CD4-positive, alpha-beta T cell treated with Interleukin-15 for 1 hour (primary cell): ENCODE data around the gene MAML2.
A peak's percentile ranks its signal among the peaks of the same experiment; 100 is the strongest.

Experiments used
- DNase-seq: peaks from one replicate; pipeline ENCODE4 v3.0.0-alpha.2; 2020

Gene MAML2

DNA sequence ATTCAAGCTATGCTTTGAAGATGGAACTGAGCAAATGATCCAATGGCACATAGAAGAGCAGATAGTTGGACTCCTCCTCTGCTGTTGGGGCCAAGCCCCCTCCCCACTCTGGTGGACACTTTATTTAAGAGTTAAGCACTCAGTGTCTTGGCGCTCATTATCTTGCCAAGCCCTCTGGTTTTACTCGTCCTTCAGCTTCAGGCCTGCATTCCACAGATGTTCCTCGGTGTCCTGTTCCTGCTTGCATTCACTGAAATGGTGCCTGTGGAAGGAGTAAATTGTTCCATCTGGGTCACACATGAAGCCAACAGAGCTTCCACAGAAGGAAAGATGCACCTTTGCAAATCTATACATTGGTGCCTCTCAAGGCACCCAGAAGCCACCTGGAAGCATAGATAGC is 26.1 kb downstream of the MAML2 start:
- no peak for DNase-seq

DNA sequence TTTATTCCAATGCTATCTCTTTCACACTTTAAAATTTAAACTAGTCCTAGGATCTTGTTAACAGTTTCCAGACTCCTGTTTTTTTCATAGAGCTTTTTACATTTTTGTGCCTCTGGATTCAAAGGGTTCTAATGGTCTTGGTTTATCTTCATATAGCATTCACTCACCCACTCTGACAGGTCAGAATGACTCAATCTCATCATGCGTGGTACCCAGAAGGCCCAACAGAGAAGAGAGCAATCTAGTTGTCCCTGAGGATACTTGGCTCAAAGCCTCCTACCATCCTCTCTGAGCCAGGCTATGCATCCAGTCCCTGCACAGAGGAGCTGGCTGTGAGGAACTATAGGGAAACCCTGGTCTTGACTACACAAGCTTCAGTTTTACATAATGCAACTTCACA is 27.5 kb downstream of the MAML2 start:
- DNase-seq, result no peak

DNA sequence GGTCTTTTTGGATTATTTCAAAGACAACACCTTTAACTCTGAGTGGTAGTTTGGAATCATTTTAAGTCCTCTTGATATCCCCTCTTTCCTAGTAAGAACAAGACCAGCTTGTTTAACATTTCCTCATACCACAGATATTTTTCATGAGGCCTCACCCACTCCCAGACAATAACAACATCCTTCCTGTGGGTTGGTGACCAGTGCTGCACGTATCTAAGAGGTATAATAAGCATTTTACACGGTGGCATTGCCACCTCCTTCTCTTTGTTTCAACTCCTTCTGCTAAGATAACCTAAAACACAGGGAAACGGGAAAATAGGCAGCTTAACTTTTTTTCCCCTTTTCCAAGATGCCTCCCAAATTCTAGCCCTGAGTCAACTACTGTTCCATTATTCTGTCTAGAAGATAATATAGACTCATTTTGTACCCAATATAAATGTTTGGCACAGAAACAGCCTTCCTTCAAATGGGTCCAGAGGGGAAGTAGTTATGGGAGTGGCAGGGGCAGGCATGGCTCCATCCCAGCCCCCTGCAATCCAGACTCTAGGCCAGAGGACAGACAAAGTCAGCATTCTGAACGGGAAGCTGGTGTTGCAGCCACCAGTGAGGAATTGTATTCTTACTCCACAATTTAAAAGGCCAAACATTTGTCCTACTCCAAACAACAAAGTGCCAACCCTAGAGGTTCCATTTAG is 28.5 kb downstream of the MAML2 start:
- no peak for DNase-seq

DNA sequence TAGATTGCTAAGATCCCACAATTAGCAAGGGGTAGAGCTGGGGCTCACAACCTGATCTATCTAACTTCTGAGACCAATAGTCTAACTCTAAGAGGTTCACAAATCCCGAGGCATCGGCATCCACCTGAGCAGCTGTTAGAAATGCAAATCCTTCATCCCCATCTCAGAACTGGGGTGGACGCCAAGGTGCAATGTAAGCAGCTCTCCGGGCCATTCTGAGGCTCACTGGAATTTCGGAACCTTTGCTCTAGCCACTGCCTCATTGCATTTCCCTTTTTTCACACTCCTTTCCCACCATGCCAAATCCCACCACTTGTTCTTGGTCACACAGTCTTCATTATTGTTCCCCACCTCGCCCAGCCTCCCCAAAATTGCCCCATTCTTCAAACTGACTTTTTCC is 29.8 kb downstream of the MAML2 start:
- DNase-seq, result no peak

DNA sequence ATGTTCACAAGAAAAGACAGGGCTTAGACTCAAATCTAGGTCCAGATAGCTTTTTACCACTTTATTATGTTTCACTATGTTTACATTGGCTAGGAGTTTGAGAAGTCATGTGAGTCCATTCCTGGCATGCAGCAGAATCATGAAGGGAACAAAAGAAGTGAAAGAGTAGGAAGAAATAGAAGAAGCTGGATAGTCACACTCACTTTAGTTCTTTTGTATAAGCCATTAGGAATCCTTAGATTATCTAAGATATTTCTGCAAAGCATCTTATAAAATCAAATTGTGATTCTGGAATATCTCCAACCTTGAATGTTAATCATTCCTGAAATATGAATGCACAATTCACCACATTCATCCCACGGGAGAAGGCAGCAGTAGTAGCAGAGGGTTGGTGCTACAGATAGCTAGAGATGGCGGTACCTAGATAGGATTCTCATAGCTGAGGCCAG is 31.9 kb downstream of the MAML2 start:
- no peak for DNase-seq

DNA sequence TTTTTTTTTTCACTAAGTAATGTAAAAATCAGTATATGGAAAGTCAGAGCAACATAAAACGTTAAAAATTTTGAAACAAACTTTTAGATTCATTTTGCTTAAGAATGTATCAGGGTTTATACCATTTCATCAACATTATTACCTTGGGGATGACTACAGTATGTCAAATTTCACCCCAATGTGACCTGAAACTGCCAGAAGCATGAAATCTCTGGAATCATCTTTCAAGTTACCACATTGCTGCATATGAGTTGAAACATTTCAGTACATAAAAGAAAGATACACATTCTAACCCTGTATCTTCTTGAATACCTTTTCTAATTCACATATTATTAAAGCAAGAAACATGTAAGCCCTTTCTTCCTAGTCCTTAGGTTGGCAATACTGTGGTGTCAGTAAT is 32.8 kb downstream of the MAML2 start:
- no peak for DNase-seq

DNA sequence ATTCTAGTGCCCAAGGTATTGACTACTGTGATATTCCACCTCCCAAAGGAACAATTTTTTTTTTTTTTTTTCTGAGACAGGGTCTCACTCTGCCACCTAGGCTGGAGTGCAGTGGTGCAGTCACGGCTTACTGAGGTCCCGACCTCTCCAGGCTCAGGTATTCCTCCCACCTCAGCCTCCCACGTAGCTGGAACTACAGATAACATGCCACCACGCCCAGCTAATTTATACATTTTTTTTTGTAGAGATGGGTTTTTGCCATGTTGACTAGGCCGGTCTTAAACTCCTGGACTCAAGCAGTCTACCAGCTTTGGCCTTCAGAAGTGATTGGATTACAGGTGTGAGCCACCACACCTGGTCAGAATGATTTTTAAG is 33.4 kb downstream of the MAML2 start:
- DNase-seq, result no peak

DNA sequence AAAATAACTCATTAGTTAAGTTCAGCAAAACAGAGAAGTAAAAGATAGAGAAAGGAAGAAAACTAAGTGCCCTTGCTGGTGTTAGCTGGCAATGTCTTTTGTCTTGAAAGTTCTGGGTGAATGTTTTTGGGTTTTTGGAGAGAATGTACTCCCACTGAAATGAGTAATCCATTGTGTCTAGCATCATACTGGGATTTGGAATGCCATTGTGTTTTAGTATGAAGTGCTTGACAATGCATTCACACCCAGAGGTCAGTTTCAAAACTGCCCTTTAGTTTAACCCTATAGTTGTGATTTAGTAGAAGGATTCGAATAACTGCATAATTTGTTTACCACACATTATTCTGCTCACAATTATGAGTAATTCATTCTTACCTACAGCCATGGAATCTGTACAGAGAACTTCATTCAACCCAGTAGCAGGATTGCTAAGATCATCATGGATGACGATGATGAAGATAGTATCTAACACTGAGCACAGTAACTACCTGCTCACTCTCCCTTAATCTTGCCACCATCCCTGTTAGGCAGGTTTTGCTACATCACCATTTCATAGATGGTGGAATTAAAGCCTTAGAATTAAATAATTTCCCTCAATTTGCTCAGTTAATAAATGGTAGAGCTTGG is 33.9 kb downstream of the MAML2 start:
- no peak for DNase-seq

DNA sequence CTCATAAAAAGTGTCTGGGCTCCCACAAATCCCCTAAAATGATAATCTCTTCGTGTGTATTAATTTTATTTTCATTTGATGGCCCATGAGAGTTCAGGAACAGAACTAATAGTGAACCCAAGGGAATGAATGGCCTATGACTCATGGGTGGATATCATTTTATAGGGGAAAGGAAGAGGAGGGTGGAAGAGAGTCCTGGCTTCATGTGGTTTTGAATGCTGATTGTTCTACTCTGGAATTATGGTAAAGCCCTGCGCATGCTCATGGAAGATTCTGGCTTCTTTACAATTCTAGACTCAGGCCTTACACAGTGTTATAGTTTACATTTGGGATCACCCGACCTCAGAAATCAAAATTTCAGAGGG is 35.2 kb downstream of the MAML2 start:
- no peak for DNase-seq

DNA sequence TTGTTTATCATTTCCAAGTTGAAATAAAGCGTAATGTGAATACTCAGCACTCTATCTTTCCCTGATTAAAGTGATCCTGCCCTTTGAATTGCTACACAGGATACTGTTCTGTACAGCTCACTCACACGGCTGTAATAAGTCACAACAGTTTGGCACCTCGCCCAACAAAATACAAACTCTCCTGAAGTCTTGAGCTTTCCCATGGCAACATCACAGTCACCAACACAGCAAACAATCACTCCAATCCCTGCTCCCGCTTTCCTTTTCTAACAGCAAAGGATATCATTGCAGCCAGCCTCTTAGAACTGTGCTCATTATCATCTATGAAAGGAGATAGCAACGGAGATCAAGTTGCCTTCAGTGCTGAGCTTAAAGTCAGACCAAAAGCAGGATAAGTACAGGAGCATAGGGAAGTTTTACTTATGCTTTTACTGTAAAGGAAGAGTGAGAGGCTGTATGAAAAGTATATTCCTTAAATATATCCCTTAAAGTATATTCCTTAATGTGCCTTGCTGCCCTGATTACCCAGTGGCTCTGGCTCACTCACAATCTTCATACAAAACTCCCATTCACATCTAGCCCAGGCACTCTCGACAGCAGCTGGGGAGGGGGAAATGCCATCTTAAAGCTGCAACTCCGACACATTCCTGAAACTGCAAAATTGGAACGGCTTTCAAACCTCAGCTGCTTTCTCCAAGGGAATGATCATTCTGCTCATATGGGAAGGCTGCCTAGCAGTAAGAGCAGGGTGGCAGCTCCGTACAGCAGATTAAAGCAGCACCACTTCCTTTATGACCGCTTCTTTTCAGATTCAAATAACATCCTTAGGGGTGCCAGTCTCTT is 35.8 kb downstream of the MAML2 start:
- DNase-seq, result peak; percentile 30

DNA sequence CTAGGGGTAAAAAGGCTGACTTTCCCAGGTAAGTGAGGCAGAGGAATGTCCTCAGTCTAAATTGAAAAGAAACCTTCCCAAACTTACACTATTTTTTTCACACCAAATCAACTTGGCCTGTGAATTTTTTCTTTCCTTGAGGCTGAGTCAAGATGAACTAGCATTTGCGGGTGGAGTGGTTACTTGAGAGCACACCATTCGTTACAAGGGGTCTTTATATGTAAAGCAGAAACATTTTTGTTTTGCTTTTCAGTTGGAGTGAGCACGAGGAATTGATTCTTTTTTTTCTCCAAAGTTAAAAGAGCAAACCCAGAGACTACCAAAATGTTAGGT is 36.4 kb downstream of the MAML2 start:
- DNase-seq, result no peak

DNA sequence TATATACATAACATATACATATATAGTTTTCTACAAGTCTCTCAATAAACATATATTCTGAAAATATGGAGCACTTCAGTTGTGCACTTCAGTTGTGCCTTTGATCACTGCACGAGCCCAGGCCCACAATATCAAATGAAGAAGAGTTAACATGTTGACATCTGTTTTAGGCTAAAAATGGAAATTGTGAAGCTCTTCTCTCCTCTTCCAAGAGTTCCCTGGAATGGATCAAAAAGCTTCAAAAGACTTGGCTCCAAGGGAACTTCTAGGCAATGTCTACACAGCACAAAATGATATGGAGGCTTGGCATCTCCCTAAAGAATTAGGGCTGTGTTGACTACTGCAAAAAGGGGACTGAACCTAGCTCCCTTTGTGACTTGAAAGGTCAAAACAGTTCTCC is 36.9 kb downstream of the MAML2 start:
- no peak for DNase-seq

DNA sequence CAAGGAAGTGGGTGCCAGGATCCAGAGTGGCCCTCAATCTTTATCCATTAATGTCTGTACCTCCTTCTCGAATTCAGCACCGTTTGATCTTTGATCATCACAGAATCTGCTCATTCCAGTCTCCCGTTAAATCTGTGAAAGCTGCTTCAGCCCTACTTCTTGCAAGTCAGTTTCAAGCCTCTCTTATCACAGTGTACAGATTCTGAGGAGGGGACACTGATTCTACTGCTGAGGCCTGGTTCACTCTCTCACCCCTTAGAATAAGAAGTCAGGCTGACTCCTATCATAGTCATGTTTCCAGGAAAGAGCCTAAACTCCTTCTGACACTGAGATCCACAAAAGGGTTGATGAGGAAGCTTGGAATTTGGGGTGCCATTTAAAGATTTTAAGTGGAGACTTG is 39.0 kb downstream of the MAML2 start:
- DNase-seq, result no peak

DNA sequence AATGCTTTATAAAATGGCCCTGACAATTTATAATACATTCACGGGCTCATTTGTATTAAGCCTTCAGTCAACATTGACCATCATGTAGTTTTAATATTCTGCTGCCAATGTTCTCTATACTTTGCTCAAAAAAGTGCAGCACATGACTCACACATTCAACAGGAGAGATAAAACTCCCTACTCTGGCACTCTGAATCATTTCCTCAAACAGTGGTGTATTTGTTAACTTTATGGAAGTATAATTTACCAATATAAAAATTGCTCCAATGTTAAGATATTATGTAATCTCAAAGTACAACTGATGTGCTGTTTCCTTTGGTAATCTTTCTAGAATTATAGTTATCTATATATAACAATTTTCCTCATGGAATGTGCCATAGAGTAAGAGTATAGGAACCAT is 39.9 kb downstream of the MAML2 start:
- DNase-seq, result no peak

DNA sequence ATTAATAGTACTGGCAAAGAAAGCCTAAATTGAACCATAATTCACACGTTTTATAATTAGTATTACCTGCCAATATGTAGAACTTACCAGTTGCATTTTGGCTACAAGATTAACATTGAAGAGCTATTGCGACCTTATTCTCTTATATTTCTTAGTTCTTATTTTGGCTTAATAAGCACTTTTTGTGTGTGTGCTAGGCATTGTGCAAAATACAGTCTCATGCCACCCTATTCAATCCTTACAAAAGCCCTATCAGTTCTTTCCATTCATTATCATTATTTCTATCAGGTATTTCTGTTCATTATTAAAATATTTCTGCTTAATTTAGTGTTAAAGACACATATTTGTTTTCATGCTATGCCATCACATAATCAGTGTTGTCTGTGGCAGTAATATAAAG is 41.2 kb downstream of the MAML2 start:
- no peak for DNase-seq

DNA sequence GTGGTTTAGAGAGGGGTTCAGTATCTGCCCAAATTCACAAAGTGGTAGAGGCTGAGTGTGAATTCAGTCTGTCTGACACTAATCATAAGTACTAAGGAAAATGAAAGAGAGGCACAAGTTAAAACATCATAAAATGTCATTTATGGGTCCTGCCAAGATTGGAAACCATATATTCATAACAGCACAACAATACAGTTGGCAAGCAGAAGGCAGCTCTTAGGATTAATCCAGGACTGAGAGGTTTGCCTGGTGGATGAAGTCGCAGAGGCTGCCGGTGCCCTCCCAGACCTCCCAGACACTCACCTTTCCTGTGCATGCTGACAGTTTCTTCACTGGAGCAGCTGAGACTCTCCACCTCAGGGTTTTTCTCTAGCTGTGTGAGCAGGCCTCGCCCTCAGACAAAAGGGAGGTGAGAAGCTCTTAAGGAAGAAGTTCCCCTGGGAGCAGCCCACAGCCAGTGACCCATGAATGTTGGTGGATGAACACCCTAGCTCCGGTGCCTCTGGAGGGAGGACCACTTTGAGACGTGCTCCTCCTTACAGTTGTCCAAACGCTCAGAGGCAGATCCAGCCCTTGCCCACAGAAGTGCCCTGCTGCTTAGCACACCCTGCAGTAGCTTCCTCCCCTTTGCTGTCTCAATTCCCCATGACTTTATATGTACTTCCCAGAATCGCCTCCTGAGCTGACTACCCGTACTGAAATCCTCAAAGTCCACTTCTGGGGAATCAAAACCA is 43.7 kb downstream of the MAML2 start:
- no peak for DNase-seq

DNA sequence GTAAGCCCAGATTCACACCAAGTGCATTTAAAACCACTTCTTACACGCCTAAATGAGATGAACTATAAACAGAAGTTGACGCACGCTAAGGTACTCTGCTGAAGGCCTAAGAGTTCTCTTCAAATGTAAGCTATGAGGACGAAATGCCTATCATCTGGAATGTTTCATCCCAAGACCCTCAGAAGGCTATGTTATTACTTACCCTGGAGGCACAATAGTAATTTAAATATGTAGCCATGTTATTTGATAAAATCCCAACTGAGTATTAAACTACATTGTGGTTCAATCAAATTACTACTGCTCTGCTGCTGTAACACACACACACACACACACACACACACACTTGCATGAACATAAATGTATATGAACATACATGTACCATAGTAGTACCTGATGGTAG is 47.6 kb downstream of the MAML2 start:
- no peak for DNase-seq

DNA sequence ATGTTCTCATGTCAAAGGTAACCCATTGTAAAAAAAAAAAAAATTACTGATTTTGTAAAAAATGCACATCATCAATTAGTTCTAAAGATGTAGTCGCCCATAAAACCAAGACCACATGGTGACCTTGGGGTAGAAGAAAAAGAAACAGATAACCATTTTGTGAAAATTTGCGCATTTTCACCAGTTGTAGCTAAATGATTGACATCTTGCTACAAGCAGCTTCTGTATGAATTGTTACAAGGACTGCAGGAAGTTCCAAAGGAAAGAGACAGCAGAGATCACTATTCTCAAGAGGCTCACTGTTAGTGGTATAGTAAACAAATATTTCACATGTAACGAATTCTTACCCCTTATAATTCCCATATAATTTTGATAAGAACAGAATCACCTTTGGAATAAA is 48.7 kb downstream of the MAML2 start:
- DNase-seq, result no peak

DNA sequence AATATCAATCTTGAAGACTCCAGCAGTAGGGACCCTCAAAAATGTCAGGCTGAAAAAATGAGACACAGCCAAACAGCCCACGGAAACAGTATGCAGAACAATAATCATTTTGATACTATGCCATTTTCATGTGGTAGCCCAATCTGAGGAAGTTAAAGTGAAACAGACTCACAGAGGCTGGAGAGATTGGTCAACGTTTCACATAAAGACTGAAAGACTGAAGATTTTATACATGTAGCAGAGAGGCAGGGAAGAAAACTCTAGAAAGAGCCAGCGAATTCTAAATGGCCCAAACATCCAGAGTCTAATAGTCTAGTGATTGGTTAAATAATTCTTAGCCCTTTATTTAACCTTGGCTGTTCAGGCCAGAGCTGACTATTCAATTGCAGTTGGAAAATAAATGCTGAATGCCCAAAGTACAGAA is 49.4 kb downstream of the MAML2 start:
- DNase-seq, result no peak

DNA sequence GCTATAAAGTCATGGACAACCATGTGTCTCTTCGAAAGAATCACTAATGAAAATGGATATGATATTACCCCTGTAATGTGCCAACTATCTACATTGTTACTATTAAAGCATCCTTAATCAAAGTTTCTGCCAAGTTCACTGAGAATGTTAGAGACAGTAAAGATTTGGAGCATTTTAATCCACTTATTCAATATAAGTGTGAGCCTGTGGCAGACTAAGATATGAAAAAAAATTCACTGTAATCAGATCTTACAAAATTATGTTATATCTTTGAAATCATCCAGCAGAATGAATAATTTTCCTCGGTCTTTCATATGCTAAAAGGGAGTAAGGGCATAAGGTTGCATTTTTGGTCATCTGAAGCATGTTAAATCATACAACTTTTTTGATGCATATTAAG is 49.9 kb downstream of the MAML2 start:
- DNase-seq, result no peak

DNA sequence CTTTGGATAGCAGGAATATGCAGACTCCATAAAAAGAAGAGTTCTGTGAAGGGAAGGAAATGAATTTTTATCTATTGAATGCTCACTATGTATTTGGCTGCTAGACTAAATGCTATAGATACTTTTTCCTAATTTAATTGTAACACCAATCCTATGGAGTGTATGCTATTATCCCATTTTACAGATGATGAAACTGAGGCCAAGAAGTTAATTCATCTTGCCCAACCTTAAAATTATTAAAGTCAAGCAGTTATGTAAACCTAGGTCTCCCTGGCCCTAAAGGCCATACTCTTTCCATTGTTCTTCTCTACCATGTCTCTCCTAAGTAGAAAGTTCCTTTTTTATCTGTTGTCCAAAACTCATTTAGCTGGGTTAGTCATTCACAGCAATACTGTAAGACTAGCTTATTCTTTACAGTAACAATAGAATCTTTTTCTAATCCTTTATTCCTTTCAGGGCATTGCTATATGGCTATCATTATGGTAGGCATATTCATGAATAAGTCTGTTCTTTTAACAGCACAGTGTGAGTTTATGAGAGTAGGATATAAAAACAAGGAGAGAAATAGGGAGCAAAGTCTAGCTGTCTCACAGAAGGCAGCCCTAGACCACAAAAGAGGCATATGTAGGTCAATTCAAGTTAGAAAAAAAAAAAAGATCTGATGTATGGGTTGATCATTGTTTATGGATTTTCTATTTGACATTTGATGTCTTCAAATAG is 50.5 kb downstream of the MAML2 start:
- DNase-seq, result no peak

DNA sequence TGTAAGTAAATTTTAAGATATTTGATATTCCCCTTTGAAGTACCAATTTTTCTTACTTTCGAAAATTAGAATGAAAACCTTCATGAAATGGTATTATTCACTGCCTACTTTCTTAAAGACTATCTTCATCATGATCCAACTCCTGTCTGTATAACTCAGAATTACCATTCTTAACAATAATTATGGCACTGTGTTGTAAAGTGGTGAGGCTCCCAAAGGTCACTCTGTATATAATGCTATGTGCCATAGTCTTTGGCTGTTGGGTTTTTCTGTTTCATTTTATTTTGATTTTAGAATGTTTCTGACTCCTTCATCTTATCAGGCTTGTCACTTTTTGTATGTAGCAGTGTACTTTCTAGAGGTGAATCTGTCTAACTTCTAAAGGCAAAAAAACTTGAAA is 52.4 kb downstream of the MAML2 start:
- DNase-seq, result no peak

DNA sequence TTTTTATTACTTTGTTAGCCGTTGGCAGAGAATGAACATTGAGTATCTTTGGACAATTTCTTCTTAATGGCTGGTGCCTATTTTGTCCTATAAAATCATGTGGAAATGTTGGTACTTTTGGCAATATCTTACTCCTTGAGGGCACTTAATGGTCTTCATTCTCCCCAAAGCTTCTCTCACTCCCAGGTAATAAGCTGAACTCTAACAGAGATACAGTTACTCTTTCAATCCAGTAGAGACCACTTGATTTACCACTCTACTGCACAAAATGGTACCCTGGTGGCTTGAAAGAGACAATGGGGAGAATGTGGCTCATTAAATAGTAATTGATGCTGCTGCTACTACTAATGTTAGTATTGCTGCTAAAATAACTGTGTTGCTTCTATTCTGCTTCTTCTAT is 53.0 kb downstream of the MAML2 start:
- DNase-seq, result no peak
